ENCODE results near the gene CACNA1C. TPM values are rescaled to one million over a fixed set of nuclear protein-coding genes. Genes with fewer than 3 reads are reported as not detected.

CACNA1C gene
- polyA plus RNA-seq, 1 of the 3 experiments (the other 2 are of a cell fraction): 1.5 TPM

DNA sequence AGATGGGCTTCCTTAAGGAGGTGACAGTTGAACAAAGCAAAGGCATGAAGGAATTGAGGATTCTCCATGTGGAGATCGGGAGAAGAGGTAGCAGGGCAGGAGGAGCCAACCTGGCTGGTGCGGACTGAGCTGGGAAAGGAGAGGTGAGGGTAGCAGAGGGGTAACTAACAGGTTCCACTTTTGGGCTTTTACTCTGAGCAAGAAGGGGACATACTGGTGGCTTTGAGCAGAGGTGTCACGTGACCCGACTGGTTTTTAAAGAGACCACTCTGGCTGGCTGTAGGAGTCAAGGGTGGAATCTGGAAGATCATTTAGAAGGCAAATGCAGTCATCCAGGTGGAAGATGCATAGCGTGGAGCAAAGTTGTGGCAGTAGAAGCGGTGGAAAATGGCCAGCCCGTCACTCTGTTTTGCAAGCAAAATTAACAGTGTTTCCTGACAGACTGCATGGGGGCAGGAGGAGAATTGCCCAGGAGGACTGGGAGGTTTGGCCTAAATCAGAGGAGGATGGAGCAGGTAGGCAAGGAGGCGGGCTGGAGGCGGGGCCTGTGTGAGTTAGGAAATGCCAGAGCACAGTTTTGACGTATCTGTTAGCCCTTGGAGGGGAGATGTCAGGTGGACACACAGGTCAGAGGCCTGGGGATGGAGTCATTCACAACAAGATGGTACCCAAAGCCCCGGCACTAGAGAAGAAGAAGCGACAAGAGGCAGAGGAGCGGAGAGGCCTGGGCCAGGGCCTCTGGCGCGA, 585.7 kb downstream of the CACNA1C start:
- Histone ChIP-seq H3K9me2 (no peaks in the 10 kb centered on the region), H3K27me3 (ENCODE audit: insufficient read depth) (no peaks in the 10 kb centered on the region), H3K79me2 (ENCODE audit: insufficient read depth) (no peaks in the 10 kb centered on the region), H3K36me3 (replicated peaks in 1 of 2; ENCODE audit: control insufficient read depth in 1 of 2, insufficient read depth in 2 of 2, low read length in 1 of 2) (no peaks in the 10 kb centered on the region), H3K4me1 (ENCODE audit: control insufficient read depth in 1 of 2, insufficient read depth in 2 of 2, low read depth in 1 of 2, low read length in 1 of 2) (peaks cover 2 to 12% of the 10 kb centered on the region in 2 experiments; a peak in 3 of 4 replicates), H4K20me1 (ENCODE audit: insufficient read depth) (no peaks in the 10 kb centered on the region), H3K9ac (no peak overlapping the region), H3K27ac (ENCODE audit: low read depth in 2 of 2, low read length in 1 of 2) (no peak overlapping the region), H3F3A (replicated peaks; ENCODE audit: insufficient read depth) (peaks cover 6% of the 10 kb centered on the region), H2AFZ (ENCODE audit: low read depth) (no peak overlapping the region), H3K9me3 (no peaks in the 10 kb centered on the region), H3K4me3 (ENCODE audit: low read depth in 2 of 2, low read length in 1 of 2) (no peak overlapping the region), H3K4me2 (no peak overlapping the region)
- CTCF ChIA-PET: no interaction called here
- POLR2A ChIA-PET: no interaction called here
- 95% methylated on average over 15 of the region's 15 CpGs for WGBS (ENCODE audit: low lambda C conversion rate)
- no peak for DNase-seq
- TF ChIP-seq RFX5 (IDR thresholded peaks at IDR 0.05; ENCODE audit: low read length) (no peak), FOSL2 (IDR thresholded peaks at IDR 0.05; ENCODE audit: borderline replicate concordance, low read depth) (no peak), GATA2 (CRISPR knock-in tag; IDR thresholded peaks at IDR 0.05) (no peak), FOXJ3 (CRISPR knock-in tag; IDR thresholded peaks at IDR 0.05) (no peak), RAD21 (IDR thresholded peaks at IDR 0.05; ENCODE audit: low read length) (no peak), RXRA (IDR thresholded peaks at IDR 0.05; ENCODE audit: borderline replicate concordance, low read depth) (no peak), NFIC (IDR thresholded peaks at IDR 0.05; ENCODE audit: borderline replicate concordance) (no peak), NRF1 (IDR thresholded peaks at IDR 0.05; ENCODE audit: low read depth, low read length) (no peak), EP300 (IDR thresholded peaks at IDR 0.05; ENCODE audit: borderline replicate concordance in 1 of 2, low read depth in 1 of 2, low read length in 1 of 2) (no peak), MEF2A (IDR thresholded peaks at IDR 0.05; ENCODE audit: borderline replicate concordance, low read depth) (no peak), TAF1 (IDR thresholded peaks at IDR 0.05; ENCODE audit: borderline replicate concordance, low read depth, low read length) (no peak), MXI1 (IDR thresholded peaks at IDR 0.05; ENCODE audit: low read depth, low read length) (no peak)
- TF ChIP-seq, protein P1, sequence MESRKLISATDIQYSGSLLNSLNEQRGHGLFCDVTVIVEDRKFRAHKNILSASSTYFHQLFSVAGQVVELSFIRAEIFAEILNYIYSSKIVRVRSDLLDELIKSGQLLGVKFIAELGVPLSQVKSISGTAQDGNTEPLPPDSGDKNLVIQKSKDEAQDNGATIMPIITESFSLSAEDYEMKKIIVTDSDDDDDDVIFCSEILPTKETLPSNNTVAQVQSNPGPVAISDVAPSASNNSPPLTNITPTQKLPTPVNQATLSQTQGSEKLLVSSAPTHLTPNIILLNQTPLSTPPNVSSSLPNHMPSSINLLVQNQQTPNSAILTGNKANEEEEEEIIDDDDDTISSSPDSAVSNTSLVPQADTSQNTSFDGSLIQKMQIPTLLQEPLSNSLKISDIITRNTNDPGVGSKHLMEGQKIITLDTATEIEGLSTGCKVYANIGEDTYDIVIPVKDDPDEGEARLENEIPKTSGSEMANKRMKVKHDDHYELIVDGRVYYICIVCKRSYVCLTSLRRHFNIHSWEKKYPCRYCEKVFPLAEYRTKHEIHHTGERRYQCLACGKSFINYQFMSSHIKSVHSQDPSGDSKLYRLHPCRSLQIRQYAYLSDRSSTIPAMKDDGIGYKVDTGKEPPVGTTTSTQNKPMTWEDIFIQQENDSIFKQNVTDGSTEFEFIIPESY (IDR thresholded peaks at IDR 0.05; ENCODE audit: borderline replicate concordance, low read depth): no peak
- TF ChIP-seq, protein P2, sequence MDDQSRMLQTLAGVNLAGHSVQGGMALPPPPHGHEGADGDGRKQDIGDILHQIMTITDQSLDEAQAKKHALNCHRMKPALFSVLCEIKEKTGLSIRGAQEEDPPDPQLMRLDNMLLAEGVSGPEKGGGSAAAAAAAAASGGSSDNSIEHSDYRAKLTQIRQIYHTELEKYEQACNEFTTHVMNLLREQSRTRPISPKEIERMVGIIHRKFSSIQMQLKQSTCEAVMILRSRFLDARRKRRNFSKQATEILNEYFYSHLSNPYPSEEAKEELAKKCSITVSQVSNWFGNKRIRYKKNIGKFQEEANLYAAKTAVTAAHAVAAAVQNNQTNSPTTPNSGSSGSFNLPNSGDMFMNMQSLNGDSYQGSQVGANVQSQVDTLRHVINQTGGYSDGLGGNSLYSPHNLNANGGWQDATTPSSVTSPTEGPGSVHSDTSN (IDR thresholded peaks at IDR 0.05): no peak
- TF ChIP-seq, protein P3, sequence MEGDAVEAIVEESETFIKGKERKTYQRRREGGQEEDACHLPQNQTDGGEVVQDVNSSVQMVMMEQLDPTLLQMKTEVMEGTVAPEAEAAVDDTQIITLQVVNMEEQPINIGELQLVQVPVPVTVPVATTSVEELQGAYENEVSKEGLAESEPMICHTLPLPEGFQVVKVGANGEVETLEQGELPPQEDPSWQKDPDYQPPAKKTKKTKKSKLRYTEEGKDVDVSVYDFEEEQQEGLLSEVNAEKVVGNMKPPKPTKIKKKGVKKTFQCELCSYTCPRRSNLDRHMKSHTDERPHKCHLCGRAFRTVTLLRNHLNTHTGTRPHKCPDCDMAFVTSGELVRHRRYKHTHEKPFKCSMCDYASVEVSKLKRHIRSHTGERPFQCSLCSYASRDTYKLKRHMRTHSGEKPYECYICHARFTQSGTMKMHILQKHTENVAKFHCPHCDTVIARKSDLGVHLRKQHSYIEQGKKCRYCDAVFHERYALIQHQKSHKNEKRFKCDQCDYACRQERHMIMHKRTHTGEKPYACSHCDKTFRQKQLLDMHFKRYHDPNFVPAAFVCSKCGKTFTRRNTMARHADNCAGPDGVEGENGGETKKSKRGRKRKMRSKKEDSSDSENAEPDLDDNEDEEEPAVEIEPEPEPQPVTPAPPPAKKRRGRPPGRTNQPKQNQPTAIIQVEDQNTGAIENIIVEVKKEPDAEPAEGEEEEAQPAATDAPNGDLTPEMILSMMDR (IDR thresholded peaks at IDR 0.05): no peak
- TF ChIP-seq, protein P4, sequence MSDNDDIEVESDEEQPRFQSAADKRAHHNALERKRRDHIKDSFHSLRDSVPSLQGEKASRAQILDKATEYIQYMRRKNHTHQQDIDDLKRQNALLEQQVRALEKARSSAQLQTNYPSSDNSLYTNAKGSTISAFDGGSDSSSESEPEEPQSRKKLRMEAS (IDR thresholded peaks at IDR 0.05; ENCODE audit: low read depth): no peak
- TF ChIP-seq, protein P5, sequence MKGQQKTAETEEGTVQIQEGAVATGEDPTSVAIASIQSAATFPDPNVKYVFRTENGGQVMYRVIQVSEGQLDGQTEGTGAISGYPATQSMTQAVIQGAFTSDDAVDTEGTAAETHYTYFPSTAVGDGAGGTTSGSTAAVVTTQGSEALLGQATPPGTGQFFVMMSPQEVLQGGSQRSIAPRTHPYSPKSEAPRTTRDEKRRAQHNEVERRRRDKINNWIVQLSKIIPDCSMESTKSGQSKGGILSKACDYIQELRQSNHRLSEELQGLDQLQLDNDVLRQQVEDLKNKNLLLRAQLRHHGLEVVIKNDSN (IDR thresholded peaks at IDR 0.05; ENCODE audit: borderline replicate concordance, low read depth): no peak
- TF ChIP-seq, protein P6, sequence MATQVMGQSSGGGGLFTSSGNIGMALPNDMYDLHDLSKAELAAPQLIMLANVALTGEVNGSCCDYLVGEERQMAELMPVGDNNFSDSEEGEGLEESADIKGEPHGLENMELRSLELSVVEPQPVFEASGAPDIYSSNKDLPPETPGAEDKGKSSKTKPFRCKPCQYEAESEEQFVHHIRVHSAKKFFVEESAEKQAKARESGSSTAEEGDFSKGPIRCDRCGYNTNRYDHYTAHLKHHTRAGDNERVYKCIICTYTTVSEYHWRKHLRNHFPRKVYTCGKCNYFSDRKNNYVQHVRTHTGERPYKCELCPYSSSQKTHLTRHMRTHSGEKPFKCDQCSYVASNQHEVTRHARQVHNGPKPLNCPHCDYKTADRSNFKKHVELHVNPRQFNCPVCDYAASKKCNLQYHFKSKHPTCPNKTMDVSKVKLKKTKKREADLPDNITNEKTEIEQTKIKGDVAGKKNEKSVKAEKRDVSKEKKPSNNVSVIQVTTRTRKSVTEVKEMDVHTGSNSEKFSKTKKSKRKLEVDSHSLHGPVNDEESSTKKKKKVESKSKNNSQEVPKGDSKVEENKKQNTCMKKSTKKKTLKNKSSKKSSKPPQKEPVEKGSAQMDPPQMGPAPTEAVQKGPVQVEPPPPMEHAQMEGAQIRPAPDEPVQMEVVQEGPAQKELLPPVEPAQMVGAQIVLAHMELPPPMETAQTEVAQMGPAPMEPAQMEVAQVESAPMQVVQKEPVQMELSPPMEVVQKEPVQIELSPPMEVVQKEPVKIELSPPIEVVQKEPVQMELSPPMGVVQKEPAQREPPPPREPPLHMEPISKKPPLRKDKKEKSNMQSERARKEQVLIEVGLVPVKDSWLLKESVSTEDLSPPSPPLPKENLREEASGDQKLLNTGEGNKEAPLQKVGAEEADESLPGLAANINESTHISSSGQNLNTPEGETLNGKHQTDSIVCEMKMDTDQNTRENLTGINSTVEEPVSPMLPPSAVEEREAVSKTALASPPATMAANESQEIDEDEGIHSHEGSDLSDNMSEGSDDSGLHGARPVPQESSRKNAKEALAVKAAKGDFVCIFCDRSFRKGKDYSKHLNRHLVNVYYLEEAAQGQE (IDR thresholded peaks at IDR 0.05; ENCODE audit: low read depth, low read length): no peak
- TF ChIP-seq, protein P7, sequence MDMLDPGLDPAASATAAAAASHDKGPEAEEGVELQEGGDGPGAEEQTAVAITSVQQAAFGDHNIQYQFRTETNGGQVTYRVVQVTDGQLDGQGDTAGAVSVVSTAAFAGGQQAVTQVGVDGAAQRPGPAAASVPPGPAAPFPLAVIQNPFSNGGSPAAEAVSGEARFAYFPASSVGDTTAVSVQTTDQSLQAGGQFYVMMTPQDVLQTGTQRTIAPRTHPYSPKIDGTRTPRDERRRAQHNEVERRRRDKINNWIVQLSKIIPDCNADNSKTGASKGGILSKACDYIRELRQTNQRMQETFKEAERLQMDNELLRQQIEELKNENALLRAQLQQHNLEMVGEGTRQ (IDR thresholded peaks at IDR 0.05; ENCODE audit: borderline replicate concordance, low read depth, low read length): no peak
